PC-3 (cell line): ENCODE results near the gene KCNC1. TPM values are rescaled to one million over a fixed set of nuclear protein-coding genes. Genes with fewer than 3 reads are reported as not detected.

Experiments
- ATAC-seq: fragments of 200-7000 bp; cut with Tn5 transposase; 2 replicates; pipeline ENCODE4 v1.9.1; 2020; ENCODE audit warnings: mild to moderate bottlenecking, moderate library complexity
- BruUV-seq: library from RNA; stranded (reverse); fragments of 400-500 nt; replicated peaks from 2 replicates; lab custom pipeline; 2021; lab: Mats Ljungman, UMichigan
- CTCF ChIA-PET: fragments of 300-600 bp; sonication (Branson Sonifier 250); formaldehyde crosslinking; loops from one replicate; lab custom pipeline; 2022; ENCODE audit warnings: antibody characterized with exemption; lab: Charles Lee
- POLR2A ChIA-PET: fragments of 300-600 bp; sonication (Branson Sonifier 250); formaldehyde crosslinking; loops from one replicate; lab custom pipeline; 2022; ENCODE audit warnings: antibody characterized with exemption; ENCODE audit not compliant: unreplicated experiment; lab: Charles Lee
- DNase-seq: peaks from one replicate; pipeline ENCODE4 v3.0.0-alpha.2; 2015
- H2AFZ ChIP-seq: fragments of 300-600 bp; sonication (generic); 2 replicates; pipeline ENCODE4 v1.6.0; 2016; ENCODE audit warnings: antibody characterized with exemption, low read length
- H3F3A ChIP-seq: fragments of 300-600 bp; sonication (generic); one replicate; pipeline ENCODE4 v1.6.0; 2017; ENCODE audit warnings: antibody characterized with exemption, low read length, control low read depth, mild to moderate bottlenecking; ENCODE audit not compliant: unreplicated experiment
- H3K27ac ChIP-seq: fragments of 300-600 bp; sonication (generic); 2 replicates; pipeline ENCODE4 v1.5.1; 2016; ENCODE audit warnings: mild to moderate bottlenecking, low read length
- H3K27me3 ChIP-seq: fragments of 300-600 bp; sonication (generic); 2 replicates; pipeline ENCODE4 v1.6.1; 2016; ENCODE audit warnings: low read length, mixed read lengths
- H3K36me3 ChIP-seq: fragments of 300-600 bp; sonication (generic); 2 replicates; pipeline ENCODE4 v1.6.1; 2016; ENCODE audit warnings: low read depth, mixed run types, low read length, mixed read lengths
- H3K4me1 ChIP-seq: fragments of 300-600 bp; sonication (generic); 2 replicates; pipeline ENCODE4 v1.5.1; 2016; ENCODE audit warnings: low read length; ENCODE audit not compliant: insufficient read depth
- H3K4me2 ChIP-seq: fragments of 300-600 bp; sonication (generic); 2 replicates; pipeline ENCODE4 v1.6.0; 2016; ENCODE audit warnings: low read length
- H3K4me3 ChIP-seq: fragments of 300-600 bp; sonication (generic); 2 replicates; pipeline ENCODE4 v1.5.1; 2016; ENCODE audit warnings: mild to moderate bottlenecking, low read length, mixed read lengths
- H3K79me2 ChIP-seq: fragments of 300-600 bp; sonication (generic); 2 replicates; pipeline ENCODE4 v1.6.1; 2017; ENCODE audit warnings: low read length, mixed read lengths
- H3K9ac ChIP-seq: fragments of 300-600 bp; sonication (generic); 2 replicates; pipeline ENCODE4 v1.6.0; 2016; ENCODE audit warnings: mild to moderate bottlenecking, low read length
- H3K9me2 ChIP-seq: fragments of 300-600 bp; sonication (generic); replicated peaks from 2 replicates; pipeline ENCODE4 v1.6.1; 2016; ENCODE audit warnings: mixed run types, low read length, mixed read lengths
- H3K9me3 ChIP-seq: fragments of 300-600 bp; sonication (generic); 2 replicates; pipeline ENCODE4 v1.6.1; 2016; ENCODE audit warnings: low read length, mixed read lengths
- H4K20me1 ChIP-seq: fragments of 300-600 bp; sonication (generic); 2 replicates; pipeline ENCODE4 v1.6.1; 2016; ENCODE audit warnings: low read length, mixed read lengths
- EZH2 ChIP-seq: fragments of 300-600 bp; sonication (generic); IDR thresholded peaks from one replicate; pipeline ENCODE4 v1.6.1; 2017; ENCODE audit warnings: antibody characterized with exemption, mild to moderate bottlenecking, low read length; ENCODE audit not compliant: unreplicated experiment
- EZH2phosphoT487 ChIP-seq: fragments of 300-600 bp; sonication (generic); IDR thresholded peaks from 2 replicates; pipeline ENCODE4 v1.6.1; 2018; ENCODE audit warnings: mild to moderate bottlenecking, antibody characterized with exemption, low read length, borderline replicate concordance
- intact Hi-C: fragments of 100-400 bp; cut with micrococcal nuclease; formaldehyde crosslinking; loops from 2 replicates; pipeline ENCODE4 v1.9.0; 2023
- total RNA-seq: library from RNA; depleted of rRNA; stranded (reverse); fragments of >200 nt; gene quantifications from 2 replicates; pipeline ENCODE4 v1.2.3, GENCODE V29; 2014
- TF ChIP-seq, protein P1 (sequence below): fragments of 300-600 bp; sonication (generic); conservative IDR thresholded peaks from 2 replicates; pipeline ENCODE4 v1.5.1; 2017; ENCODE audit warnings: antibody characterized with exemption, low read depth, mild to moderate bottlenecking, low read length

The KCNC1 gene
- total RNA-seq, 1 experiment from 2014 or later = not detected

DNA sequence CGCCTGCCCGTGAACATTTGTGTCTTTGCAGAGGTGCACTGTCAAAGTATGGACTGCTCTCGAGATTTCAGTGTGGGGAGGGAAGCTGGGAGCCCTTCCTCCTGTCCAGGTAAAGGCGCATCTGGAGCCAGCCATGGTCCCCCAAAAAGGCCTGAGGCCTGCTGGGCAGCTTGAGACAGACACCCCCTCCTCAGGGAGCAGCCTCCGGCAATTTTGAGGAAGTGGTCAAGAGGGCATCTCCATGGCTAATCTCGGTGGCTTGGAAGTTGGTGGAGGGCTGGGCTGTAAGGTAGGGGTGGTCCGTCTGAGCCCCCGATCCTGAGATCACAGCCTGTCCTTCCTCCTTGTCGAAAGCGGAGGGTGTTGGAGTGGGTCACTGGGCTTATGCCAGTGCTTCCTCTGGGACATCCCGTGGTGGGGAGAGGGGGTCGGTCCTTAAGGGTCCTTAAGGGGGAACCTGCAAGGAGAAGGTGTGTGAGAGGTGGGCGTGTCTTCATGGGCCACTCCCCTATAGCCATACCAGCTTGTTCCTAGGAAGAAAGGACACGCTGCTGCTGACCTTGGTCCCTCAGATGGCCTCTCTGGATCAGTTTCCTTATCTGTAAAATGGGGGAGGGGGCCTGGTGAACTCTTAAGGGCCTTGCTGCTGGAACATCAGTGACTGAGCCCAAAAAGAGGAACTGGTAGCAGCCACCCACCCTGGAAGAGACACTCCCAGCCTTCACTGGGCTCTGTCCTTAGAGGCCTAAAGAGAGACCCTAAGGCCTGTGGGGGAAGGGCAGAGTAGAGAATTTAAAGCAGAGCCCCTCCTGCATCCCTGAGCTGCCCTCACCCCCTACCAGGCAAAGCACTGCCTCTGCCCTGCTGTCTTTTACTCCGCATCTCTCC, 2.6 kb downstream of the KCNC1 start:
- ATAC-seq (no peak), DNase-seq (no peak)
- TF ChIP-seq EZH2 (no peak), EZH2phosphoT487 (no peak)
- TF ChIP-seq, protein P1, sequence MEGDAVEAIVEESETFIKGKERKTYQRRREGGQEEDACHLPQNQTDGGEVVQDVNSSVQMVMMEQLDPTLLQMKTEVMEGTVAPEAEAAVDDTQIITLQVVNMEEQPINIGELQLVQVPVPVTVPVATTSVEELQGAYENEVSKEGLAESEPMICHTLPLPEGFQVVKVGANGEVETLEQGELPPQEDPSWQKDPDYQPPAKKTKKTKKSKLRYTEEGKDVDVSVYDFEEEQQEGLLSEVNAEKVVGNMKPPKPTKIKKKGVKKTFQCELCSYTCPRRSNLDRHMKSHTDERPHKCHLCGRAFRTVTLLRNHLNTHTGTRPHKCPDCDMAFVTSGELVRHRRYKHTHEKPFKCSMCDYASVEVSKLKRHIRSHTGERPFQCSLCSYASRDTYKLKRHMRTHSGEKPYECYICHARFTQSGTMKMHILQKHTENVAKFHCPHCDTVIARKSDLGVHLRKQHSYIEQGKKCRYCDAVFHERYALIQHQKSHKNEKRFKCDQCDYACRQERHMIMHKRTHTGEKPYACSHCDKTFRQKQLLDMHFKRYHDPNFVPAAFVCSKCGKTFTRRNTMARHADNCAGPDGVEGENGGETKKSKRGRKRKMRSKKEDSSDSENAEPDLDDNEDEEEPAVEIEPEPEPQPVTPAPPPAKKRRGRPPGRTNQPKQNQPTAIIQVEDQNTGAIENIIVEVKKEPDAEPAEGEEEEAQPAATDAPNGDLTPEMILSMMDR = no peak
- intact Hi-C loops = loop anchor here (10.0 kb wide), 1 partner anchor 168 kb away; no protein-coding TSS in a partner anchor
- Histone ChIP-seq H3K9me2 (no peaks in the 10 kb centered on the region), H3K9me3 (no peaks in the 10 kb centered on the region), H3K36me3 (no peaks in the 10 kb centered on the region), H4K20me1 (no peaks in the 10 kb centered on the region), H3K27me3 (no peaks in the 10 kb centered on the region), H3K9ac (no peak overlapping the region), H3F3A (no peaks in the 10 kb centered on the region), H2AFZ (no peak overlapping the region), H3K27ac (no peak overlapping the region), H3K4me2 (no peak overlapping the region), H3K4me3 (no peak overlapping the region), H3K79me2 (no peaks in the 10 kb centered on the region), H3K4me1 (no peaks in the 10 kb centered on the region)
- POLR2A ChIA-PET = no interaction called here
- CTCF ChIA-PET = no interaction called here
- BruUV-seq = no TSS peak

DNA sequence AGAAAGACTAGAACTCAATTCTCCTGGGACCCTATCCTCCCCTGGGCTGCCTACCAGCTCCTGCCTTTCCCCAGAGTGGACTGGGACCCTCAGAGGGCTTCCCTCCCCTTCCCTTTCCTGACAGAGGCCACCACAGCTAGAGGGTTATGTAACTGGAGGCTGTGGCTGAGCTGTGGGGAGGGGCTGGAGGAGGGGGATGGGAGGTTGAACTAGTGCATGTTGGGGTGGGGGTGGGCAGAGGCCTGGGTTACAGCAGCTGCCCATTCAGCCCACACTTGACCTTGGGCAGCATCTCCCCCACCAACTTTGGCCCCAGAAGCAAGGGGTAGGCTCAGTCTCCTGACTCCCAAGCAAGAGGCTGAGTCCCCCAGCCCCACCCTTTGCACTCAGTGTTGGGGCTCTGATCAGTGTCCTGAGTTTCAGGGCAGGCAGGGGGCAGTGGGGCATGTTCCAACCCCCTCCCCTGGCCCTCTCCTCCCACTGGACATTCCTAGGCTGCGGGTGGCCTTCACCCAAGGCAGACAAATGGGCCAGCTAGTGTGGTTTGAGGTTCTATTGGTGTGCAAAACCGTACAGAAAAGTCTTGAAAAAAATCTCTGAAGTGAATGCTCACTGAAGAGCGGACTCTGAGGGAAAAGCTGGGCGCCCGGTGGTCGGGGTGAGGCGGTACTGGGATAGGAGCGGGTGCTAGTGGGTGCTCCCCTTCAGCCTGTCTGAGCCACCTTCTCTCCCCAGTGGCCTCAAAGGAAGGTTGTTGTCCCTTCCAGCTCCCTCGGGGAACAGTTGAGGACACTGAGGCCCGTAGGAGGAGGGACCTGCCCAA, 3.8 kb downstream of the KCNC1 start:
- Histone ChIP-seq H3K9me3 (no peaks in the 10 kb centered on the region), H4K20me1 (no peaks in the 10 kb centered on the region), H3K79me2 (no peaks in the 10 kb centered on the region), H3K4me3 (no peak overlapping the region), H3K27ac (no peak overlapping the region), H3K9ac (no peak overlapping the region), H3K36me3 (no peaks in the 10 kb centered on the region), H3K4me1 (peaks cover under 1% of the 10 kb centered on the region), H3F3A (no peaks in the 10 kb centered on the region), H3K27me3 (no peaks in the 10 kb centered on the region), H3K4me2 (no peak overlapping the region), H2AFZ (no peak overlapping the region), H3K9me2 (no peaks in the 10 kb centered on the region)
- no peak for DNase-seq
- TF ChIP-seq EZH2phosphoT487 = no peak
- no peak for TF ChIP-seq EZH2
- TF ChIP-seq, protein P1 = no peak
- intact Hi-C loops = loop anchor here (10.0 kb wide), 1 partner anchor 166 kb away; no protein-coding TSS in a partner anchor
- CTCF ChIA-PET = no interaction called here
- BruUV-seq = no TSS peak
- no peak for ATAC-seq
- POLR2A ChIA-PET = no interaction called here
